ENCODE measurements around the gene CDH3. TPM values are rescaled to one million over a fixed set of nuclear protein-coding genes. Genes with fewer than 3 reads are reported as not detected.

The CDH3 gene
- total and polyA plus RNA-seq, 2 experiments from 2014 or later: 62.4 to 77.6 TPM

DNA sequence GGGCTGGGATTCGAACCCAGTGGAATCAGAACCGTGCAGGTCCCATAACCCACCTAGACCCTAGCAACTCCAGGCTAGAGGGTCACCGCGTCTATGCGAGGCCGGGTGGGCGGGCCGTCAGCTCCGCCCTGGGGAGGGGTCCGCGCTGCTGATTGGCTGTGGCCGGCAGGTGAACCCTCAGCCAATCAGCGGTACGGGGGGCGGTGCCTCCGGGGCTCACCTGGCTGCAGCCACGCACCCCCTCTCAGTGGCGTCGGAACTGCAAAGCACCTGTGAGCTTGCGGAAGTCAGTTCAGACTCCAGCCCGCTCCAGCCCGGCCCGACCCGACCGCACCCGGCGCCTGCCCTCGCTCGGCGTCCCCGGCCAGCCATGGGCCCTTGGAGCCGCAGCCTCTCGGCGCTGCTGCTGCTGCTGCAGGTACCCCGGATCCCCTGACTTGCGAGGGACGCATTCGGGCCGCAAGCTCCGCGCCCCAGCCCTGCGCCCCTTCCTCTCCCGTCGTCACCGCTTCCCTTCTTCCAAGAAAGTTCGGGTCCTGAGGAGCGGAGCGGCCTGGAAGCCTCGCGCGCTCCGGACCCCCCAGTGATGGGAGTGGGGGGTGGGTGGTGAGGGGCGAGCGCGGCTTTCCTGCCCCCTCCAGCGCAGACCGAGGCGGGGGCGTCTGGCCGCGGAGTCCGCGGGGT, 92.1 kb downstream of the CDH3 start, which contains the start of gene CDH1:
Gene CDH1, plus strand, starts transcription at position 247 of the 684 bp plus-strand sequence. Its CDS starts 124 bp downstream, at position 371.
- WGBS (ENCODE audit: low lambda C conversion rate, missing lambda C conversion rate): 2% methylated on average over 30 of the region's 63 CpGs
- Histone ChIP-seq H3K4me3 (peak within 1 kb of the TSS; percentile 87), H3K4me1 (ENCODE audit: insufficient read depth) (peaks cover 29% of the 10 kb centered on the region), H3K79me2 (peaks cover 24% of the 10 kb centered on the region), H3K27me3 (no peaks in the 10 kb centered on the region), H3K9me2 (replicated peaks; ENCODE audit: insufficient read depth) (no peaks in the 10 kb centered on the region), H3K27ac (peak within 1 kb of the TSS; percentile 93), H3K36me3 (replicated peaks; ENCODE audit: insufficient read depth, low read depth) (no peaks in the 10 kb centered on the region), H2AFZ (peak within 1 kb of the TSS; percentile 7), H4K20me1 (ENCODE audit: insufficient read depth, poor library complexity, severe bottlenecking) (no peaks in the 10 kb centered on the region), H3K4me2 (peak within 1 kb of the TSS; percentile 86), H3K9me3 (ENCODE audit: low read depth) (no peaks in the 10 kb centered on the region)
- peak; percentile 94 for DNase-seq (ENCODE audit: low spot score)
- TF ChIP-seq EZH2phosphoT487 (IDR thresholded peaks at IDR 0.05; ENCODE audit: low read depth, severe bottlenecking, unreplicated experiment) (no peak), EZH2 (IDR thresholded peaks at IDR 0.05; ENCODE audit: borderline replicate concordance) (no peak), CTCF (IDR thresholded peaks at IDR 0.05; ENCODE audit: poor library complexity) (no peak)

- H3K9me3 ChIP-seq (ENCODE audit: low read depth): no peaks in the 10 kb centered on the region
- peak overlapping the region; percentile 93 for H3K27ac ChIP-seq
- H3K27me3 ChIP-seq: no peaks in the 10 kb centered on the region
- WGBS (ENCODE audit: low lambda C conversion rate, missing lambda C conversion rate): 4% methylated on average over 41 of the region's 58 CpGs
- H3K4me1 ChIP-seq (ENCODE audit: insufficient read depth): peaks cover 30% of the 10 kb centered on the region
- DNase-seq (ENCODE audit: low spot score): peak; percentile 71
- H3K9me2 ChIP-seq (replicated peaks; ENCODE audit: insufficient read depth): no peaks in the 10 kb centered on the region
- no peaks in the 10 kb centered on the region for H4K20me1 ChIP-seq (ENCODE audit: insufficient read depth, poor library complexity, severe bottlenecking)
- H3K4me2 ChIP-seq: peak overlapping the region; percentile 86
- H3K4me3 ChIP-seq: peak overlapping the region; percentile 87
- peaks cover 28% of the 10 kb centered on the region for H3K79me2 ChIP-seq
- peak overlapping the region; percentile 7 for H2AFZ ChIP-seq
- H3K36me3 ChIP-seq (replicated peaks; ENCODE audit: insufficient read depth, low read depth): no peaks in the 10 kb centered on the region
- TF ChIP-seq EZH2 (IDR thresholded peaks at IDR 0.05; ENCODE audit: borderline replicate concordance) (peak; percentile 67), EZH2phosphoT487 (IDR thresholded peaks at IDR 0.05; ENCODE audit: low read depth, severe bottlenecking, unreplicated experiment) (no peak)
Measured at GRCh38 chr16:68737730-68738629, 92.9 kb downstream of the CDH3 start.

DNA sequence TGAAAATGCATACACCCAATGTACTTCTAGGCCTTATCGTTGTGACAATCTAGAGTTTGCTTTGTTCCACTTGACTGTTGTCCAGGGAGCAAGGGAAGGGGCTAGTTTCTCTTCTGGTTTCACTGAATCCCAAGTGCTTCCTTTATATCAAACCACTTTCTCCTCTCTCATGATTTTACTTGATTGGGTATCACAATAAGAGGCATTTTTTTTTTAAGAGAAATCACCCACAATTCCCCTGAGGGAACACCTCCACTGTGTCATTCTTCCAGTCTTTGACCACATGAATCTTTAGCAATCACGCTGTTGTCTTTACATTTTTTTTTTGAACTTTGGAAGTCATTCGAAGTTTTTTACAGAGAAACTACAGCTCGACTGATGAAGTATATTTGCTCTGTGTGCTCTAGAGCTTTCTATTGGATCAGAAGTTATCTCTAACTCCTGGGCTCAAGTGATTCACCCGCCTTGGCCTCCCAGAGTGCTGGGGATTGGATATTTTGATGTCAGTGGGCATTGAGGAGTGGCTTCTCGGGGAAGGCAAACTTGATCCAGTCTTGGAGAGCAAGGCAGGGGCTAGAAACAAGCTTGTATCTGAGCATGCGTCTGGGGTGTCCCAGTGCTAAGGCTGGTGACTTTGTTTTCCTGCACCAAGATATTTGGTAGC, 95.0 kb downstream of the CDH3 start:
- no peak overlapping the region for H3K4me3 ChIP-seq
- H3K27ac ChIP-seq: peak overlapping the region; percentile 96
- H4K20me1 ChIP-seq (ENCODE audit: insufficient read depth, poor library complexity, severe bottlenecking): no peaks in the 10 kb centered on the region
- no peaks in the 10 kb centered on the region for H3K36me3 ChIP-seq (replicated peaks; ENCODE audit: insufficient read depth, low read depth)
- peaks cover 45% of the 10 kb centered on the region for H3K4me1 ChIP-seq (ENCODE audit: insufficient read depth)
- H3K4me2 ChIP-seq: peak overlapping the region; percentile 86
- TF ChIP-seq CTCF (IDR thresholded peaks at IDR 0.05; ENCODE audit: poor library complexity): no peak
- no peak for TF ChIP-seq EZH2phosphoT487 (IDR thresholded peaks at IDR 0.05; ENCODE audit: low read depth, severe bottlenecking, unreplicated experiment)
- no peak for TF ChIP-seq EZH2 (IDR thresholded peaks at IDR 0.05; ENCODE audit: borderline replicate concordance)
- no peaks in the 10 kb centered on the region for H3K9me3 ChIP-seq (ENCODE audit: low read depth)
- DNase-seq (ENCODE audit: low spot score): peak; percentile 75
- 38% methylated on average over 7 of the region's 7 CpGs for WGBS (ENCODE audit: low lambda C conversion rate, missing lambda C conversion rate)
- no peaks in the 10 kb centered on the region for H3K9me2 ChIP-seq (replicated peaks; ENCODE audit: insufficient read depth)
- H2AFZ ChIP-seq: no peak overlapping the region
- H3K79me2 ChIP-seq: peaks cover 38% of the 10 kb centered on the region
- H3K27me3 ChIP-seq: no peaks in the 10 kb centered on the region

Data from hepatocyte (in vitro differentiated cells).